Activated CD4-positive, alpha-beta memory T cell treated with anti-CD3 and anti-CD28 coated beads for 36 hours (primary cell): ENCODE results near the gene OR4F3. TPM values are rescaled to one million over a fixed set of nuclear protein-coding genes. Genes with fewer than 3 reads are reported as not detected.
"Not testable (repeated sequence)": the region's sequence is repeated elsewhere in the genome, so short reads cannot be mapped to it uniquely, and the experiment has no call there.

ENCODE experiments used
- CTCF ChIA-PET: fragments of 350-600 bp; sonication (Branson Sonifier 250); formaldehyde crosslinking; loops from one replicate; lab custom pipeline; 2021; ENCODE audit warnings: antibody characterized with exemption, inconsistent platforms; lab: Charles Lee
- POLR2A ChIA-PET: fragments of 350-600 bp; sonication (Branson Sonifier 250); formaldehyde crosslinking; loops from one replicate; lab custom pipeline; 2021; ENCODE audit warnings: antibody characterized with exemption; lab: Charles Lee
- DNase-seq: peaks from one replicate; pipeline ENCODE4 v3.0.0-alpha.2; 2020
- H3K27ac Mint-ChIP-seq: one replicate; pipeline ENCODE4 v1.8.0; 2021; ENCODE audit warnings: mixed read lengths
- H3K27me3 Mint-ChIP-seq: one replicate; pipeline ENCODE4 v1.8.0; 2021; ENCODE audit warnings: mixed read lengths
- H3K36me3 Mint-ChIP-seq: one replicate; pipeline ENCODE4 v1.8.0; 2021; ENCODE audit warnings: mixed read lengths
- H3K4me1 Mint-ChIP-seq: one replicate; pipeline ENCODE4 v1.8.0; 2021; ENCODE audit warnings: low read depth, mixed read lengths
- H3K4me3 Mint-ChIP-seq: one replicate; pipeline ENCODE4 v1.8.0; 2021; ENCODE audit warnings: mild to moderate bottlenecking, mixed read lengths
- H3K9me3 Mint-ChIP-seq: one replicate; pipeline ENCODE4 v1.8.0; 2021; ENCODE audit warnings: mixed read lengths
- intact Hi-C: fragments of 100-400 bp; cut with micrococcal nuclease; formaldehyde crosslinking; loops from one replicate; pipeline ENCODE4 v1.15.1; 2023
- total RNA-seq, 2 experiments: library from RNA; stranded (reverse); gene quantifications; one replicate each; pipeline ENCODE4 v1.2.3, GENCODE V29; 2021

OR4F3 gene
- total RNA-seq = not detected

- H3K27ac Mint-ChIP-seq, H3K4me3 Mint-ChIP-seq, H3K27me3 Mint-ChIP-seq, CTCF ChIA-PET, intact Hi-C loops, H3K4me1 Mint-ChIP-seq, H3K36me3 Mint-ChIP-seq, POLR2A ChIA-PET, H3K9me3 Mint-ChIP-seq, DNase-seq: not testable (repeated sequence)
Measured at GRCh38 chr5:181366968-181367367, at the start of gene OR4F3. Gene OR4F3 (plus strand): TSS chr5:181367268.

Other genes starting within 250 kb of the OR4F3 start
- gene OR2V1, start 236.1 kb upstream of the OR4F3 start, total RNA-seq = not detected
- not detected for gene OR2V2, start 219.7 kb upstream of the OR4F3 start, total RNA-seq
- gene TRIM7, start 162.1 kb upstream of the OR4F3 start, total RNA-seq = 1 to 10 TPM; 2.9 to 3.5 TPM
- 10 to 100 TPM; 35.3 to 36.4 TPM for gene TRIM41, start 144.0 kb upstream of the OR4F3 start, total RNA-seq
- 1,000 to 10,000 TPM; 2,635 to 2,697 TPM for gene RACK1, start 123.4 kb upstream of the OR4F3 start, total RNA-seq
- gene TRIM52, start 106.1 kb upstream of the OR4F3 start, total RNA-seq = 10 to 100 TPM; 10.9 to 11.7 TPM